ENCODE results near the gene FOXP1. TPM values are rescaled to one million over a fixed set of nuclear protein-coding genes. Genes with fewer than 3 reads are reported as not detected.

The FOXP1 gene
- total RNA-seq, 1 donor from 2014 or later, result 56.7 TPM

DNA sequence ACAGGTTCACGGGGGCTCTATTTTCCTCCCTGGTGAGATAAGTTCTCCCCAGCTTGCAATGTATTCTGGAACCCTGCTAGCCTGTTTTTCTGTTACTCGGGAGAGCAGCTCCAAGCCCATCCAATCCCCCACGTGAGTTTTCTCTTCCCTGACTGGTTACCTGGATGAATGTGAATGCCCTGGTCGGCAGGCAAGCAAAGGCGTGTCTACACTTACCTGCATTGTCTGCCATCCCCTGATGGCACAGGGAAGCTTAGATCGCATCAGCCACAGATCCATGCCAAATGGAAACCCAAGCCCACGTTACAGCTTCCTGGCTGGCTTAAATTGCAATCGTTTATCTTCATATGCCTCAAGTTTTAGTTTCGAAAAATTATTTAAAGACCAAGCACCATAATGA, 149.9 kb downstream of the FOXP1 start:
- DNase-seq (ENCODE audit: low read depth in 2 of 2), result no peak

- DNase-seq (ENCODE audit: low read depth in 2 of 2), result peak; percentile 37 to 66
Measured at GRCh38 chr3:71432044-71432975, 151.2 kb downstream of the FOXP1 start.

DNA sequence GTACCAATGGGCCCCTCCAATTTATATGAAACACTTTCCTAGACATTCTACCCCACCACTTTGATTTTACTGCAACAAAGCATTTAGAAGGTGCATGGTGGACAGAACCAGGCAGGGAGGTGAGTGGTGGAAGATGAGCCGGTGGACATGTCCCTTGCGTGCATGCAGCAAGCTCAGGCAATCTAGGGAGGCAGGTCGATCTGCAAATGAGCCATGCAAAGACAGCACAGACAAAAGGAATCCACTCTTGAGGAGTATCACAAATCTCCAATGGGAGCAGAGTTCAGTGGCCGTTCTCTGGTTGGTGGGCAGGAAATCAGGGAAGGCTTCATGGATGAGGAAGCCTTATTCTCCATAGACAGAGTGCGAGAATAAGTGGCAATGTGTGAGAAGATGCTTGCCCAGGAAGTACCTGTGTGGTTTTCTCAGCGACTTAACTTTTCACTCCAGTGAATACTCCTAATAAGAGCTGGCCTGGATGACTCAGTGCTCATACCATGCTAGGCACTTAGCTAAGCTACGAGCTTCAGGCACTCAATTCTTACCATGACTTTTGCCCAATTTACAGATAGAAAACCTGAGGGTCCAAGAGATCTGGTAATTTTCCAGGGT, 152.5 kb downstream of the FOXP1 start:
- DNase-seq (ENCODE audit: low read depth in 2 of 2), result no peak

DNA sequence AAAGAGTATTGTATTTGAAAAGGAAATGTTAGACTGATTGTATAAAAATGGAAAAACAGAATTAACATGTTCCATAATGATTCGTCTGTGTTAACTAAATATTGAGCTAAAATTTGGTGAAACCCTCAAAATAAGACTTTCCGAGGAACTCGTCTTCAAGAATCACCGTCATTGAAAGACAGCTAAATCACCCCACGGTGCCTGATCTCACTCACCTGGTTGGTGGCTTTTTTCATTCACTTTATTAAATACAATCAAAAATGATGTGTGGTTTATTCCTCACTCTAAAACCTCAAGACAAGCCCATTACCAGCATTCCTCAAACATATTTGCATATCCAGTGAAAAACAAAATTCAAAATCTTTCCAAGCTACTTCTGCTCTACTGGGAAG, 153.9 kb downstream of the FOXP1 start:
- no peak for DNase-seq (ENCODE audit: low read depth in 2 of 2)

GRCh38 chr3:71428841-71429596, 154.5 kb downstream of the FOXP1 start:
- peak; percentile 91 to 93 for DNase-seq (ENCODE audit: low read depth in 2 of 2)

GRCh38 chr3:71425491-71426071, 157.9 kb downstream of the FOXP1 start:
- no peak for DNase-seq (ENCODE audit: low read depth in 2 of 2)

- DNase-seq (ENCODE audit: low read depth in 2 of 2), result peak; percentile 85 to 89
Measured at GRCh38 chr3:71423151-71423906, 160.2 kb downstream of the FOXP1 start.

DNA sequence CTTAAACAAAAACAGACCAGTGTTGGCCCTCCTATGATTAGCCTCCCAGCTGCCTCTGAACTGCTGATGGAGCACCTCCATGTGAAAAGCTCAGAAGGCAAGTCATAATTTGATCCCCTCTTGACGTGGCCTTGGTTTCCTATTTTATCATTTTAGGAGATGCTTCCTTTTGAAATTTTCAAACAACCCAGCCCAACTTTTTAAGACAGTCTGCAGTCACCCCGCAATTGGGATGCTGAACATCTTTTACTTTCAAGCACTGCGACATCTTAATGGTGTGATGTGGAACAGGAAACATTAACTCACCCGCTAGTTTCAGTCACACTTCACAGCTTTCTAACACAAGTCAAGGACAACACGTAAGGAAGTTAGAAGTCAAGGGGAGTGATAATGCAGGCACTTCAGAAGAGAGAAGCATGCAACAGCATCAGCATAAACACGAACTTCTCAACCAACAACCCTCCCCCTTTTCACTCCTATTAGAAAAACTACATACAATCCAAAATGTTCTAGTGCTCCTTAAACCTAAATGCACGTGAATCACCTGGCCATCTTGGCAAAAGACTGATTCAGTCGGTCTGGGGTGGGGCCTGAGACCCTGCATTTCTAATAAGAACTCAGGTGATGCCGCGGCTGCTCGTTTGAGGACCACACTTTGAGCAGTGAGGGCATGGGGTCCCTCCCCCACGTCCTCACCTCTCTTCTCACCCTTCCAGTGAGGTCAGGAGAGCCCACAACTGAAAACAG, 161.5 kb downstream of the FOXP1 start:
- no peak for DNase-seq (ENCODE audit: low read depth in 2 of 2)

DNA sequence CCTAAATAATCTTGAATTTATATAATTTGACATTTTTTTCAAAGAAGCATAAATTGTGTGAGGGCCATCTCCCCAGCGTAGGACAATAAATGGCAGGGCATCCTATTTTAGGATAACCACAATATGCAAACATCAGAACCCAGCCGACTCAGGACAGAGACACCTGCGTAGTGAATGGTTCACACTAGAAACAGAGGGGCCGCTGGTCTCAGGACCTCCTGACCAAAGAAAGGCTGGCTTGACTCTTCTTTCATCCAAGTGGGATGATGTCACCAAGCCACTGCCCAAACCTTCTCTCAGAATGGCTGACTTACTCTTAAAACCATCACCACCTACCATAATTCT, 162.1 kb downstream of the FOXP1 start:
- DNase-seq (ENCODE audit: low read depth in 2 of 2), result no peak

- DNase-seq (ENCODE audit: low read depth in 2 of 2), result no peak
Measured at GRCh38 chr3:71419369-71419768, 164.2 kb downstream of the FOXP1 start.

DNA sequence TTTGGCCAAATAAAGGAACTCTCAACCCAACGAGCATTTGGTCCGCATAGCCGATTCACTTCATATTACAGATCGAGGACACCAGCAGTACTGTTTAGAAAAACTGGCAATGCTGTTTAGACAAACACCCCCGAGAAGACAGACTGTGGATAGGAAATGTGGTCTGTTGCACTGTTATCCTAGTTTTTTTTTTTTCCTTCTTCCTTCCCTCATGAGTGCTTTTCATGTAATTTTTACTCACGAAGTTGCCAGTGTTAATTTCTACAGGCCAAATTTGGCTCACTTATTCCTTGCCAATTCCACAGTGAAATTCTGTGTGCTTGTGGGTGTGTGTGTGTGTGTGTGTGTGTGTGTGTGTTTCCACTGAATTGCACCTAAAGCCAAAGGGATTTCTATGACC, 165.7 kb downstream of the FOXP1 start:
- DNase-seq (ENCODE audit: low read depth in 2 of 2), result no peak

DNA sequence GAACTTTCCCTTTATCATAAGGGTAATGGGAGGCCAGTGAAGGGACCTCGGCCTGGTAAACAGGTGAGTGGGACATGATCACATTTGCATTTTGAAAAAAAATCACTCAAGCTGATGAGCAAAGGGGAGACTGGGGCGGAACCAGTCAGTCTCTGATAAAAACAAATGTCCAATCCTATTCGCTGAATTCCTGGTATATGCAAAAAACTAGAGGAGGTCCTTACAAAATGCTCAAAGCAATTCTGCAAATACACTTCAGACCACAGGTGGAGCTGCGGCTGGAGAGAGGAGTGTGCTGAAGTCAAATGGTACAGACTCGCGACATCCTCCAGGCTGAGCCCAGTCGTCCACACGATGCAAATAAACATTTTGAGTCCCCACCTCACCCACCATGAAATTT, 166.7 kb downstream of the FOXP1 start:
- DNase-seq (ENCODE audit: low read depth in 2 of 2), result no peak

GRCh38 chr3:71415681-71416122, 167.8 kb downstream of the FOXP1 start:
- no peak for DNase-seq (ENCODE audit: low read depth in 2 of 2)

DNA sequence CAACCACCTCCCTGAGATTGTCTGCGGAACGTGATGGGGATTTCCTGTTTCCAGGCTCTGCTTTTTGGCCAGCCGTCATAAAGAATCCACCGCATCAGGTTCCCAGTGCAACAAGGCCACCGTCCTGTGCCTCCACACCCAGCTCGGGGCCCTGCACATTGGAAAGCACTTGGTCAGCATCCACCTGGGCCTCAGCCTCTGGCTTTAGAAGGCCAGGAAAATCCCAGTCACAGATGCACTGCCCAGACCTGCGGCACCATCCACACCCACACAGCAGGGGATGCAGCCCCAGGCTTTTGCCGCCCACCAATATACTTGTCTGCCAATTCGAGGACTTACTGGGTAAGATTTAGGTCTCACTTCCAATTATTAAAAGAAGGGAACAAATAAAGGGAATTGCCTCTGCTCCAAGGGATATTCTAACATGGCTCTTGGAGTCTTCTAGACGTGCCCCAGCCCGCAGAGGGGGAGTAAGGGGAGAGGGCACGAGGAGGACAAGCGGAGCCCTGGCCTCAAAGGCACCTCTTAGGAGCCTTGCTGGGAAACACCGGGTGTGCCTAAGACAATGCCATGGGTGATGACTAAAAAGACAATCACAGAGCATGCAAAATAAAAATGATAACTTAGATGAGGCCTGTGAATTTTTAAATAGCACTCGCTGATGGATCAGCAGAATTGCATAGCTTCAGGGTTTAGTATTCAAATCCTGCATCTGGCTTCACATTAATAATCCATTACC, 169.2 kb downstream of the FOXP1 start:
- peak; percentile 50 to 78 for DNase-seq (ENCODE audit: low read depth in 2 of 2)

DNA sequence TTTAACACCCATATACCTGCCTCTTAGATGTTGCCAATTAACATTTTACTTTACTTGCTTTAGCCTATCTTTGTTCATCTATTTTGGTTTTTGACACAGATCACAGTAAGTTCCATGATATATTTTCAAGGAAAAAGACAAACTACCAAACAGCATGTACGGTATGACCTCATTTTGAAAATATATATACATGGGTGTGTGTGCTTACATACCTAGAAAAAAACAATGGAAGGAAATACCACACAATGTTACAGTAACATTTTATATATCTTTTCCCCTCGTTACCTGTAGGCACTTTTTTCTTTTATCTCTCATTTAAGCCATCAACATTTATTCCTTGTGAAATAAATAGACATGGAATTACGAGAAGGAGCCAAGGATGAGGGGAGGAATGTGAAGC, 170.0 kb downstream of the FOXP1 start:
- DNase-seq (ENCODE audit: low read depth in 2 of 2), result peak in 1 of 2 donors; percentile 46

GRCh38 chr3:71409352-71409751, 174.2 kb downstream of the FOXP1 start:
- DNase-seq (ENCODE audit: low read depth in 2 of 2), result no peak

GRCh38 chr3:71408903-71409302, 174.6 kb downstream of the FOXP1 start:
- DNase-seq (ENCODE audit: low read depth in 2 of 2), result no peak

GRCh38 chr3:71407823-71408222, 175.7 kb downstream of the FOXP1 start:
- no peak for DNase-seq (ENCODE audit: low read depth in 2 of 2)

DNA sequence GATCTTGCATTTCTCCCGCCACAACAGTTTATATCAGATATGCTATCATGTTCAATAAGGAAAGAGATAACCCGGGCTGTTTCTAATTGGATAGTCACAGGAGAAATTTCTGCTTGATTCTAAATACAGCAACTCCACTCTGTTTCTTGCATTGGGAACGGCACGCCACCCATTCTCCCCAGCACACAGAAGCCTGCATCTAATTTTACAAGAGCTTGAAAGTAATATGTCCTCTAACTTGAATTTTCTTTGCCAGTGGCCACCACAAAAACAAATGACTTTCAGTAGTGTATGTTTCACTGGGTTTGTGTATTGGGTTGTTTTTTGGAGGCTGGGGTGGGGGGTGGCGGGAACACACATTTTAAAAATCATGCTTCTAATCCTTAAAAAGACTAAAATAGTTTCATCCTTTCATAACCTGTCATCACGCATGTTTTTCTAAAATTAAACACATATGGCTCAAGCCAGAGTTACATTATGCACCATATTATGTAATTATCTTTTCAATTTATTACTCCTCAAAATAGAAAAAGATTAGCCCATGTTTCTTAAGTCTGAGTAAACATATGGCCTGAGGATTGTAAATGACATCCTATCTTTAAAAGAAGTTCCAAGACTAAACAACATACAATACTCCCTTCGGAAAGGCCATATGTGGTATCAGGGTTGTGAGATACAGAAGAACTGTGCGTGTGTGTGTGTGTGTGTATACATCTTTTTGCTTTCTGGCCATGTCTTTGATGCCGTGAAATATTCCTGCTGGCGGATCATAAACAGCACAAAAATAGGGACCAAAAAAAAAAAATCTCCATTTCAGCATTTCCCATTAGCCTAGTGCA, 176.3 kb downstream of the FOXP1 start:
- no peak for DNase-seq (ENCODE audit: low read depth in 2 of 2)
